Measurements from ENCODE around the gene FAM135A.

DNA sequence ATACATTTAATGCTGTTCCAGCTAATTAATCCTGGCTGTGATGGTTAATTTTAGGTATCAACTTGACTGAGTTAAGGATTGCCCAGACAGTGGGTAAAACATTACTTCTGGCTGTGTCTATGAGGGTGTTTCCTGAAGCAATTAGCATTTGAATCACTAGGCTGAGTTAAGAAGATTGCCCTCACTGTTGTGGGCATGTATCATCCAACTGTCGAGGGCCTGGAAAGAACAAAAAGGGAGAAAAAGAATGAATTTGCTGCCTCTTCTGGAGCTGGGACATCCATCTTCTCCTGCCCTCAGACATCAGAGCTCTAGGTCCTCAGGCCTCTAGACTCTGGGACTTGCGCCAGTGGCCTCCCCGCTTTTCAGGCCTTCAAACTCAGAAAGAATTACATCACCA, 187.7 kb downstream of the FAM135A start:
- TF ChIP-seq CTCF (IDR thresholded peaks at IDR 0.05): no peak
- TF ChIP-seq POLR2A (IDR thresholded peaks at IDR 0.05): no peak

Data from uterus (tissue), 2 donors.